Type B pancreatic cell (in vitro differentiated cells): ENCODE measurements around the gene GARIN3. TPM values are rescaled to one million over a fixed set of nuclear protein-coding genes. Genes with fewer than 3 reads are reported as not detected.
"Not testable (repeated sequence)": the region's sequence is repeated elsewhere in the genome, so short reads cannot be mapped to it uniquely, and the experiment has no call there.

Experiments used
- DNase-seq: peaks from one replicate; pipeline ENCODE4 v3.0.0; 2021; ENCODE audit warnings: mixed read lengths; ENCODE audit not compliant: unreplicated experiment; ENCODE audit errors: extremely low spot score
- H3K27ac Mint-ChIP-seq: 2 replicates; pipeline ENCODE4 v1.8.0; 2021; ENCODE audit warnings: mild to moderate bottlenecking, mixed read lengths
- H3K27me3 Mint-ChIP-seq: 2 replicates; pipeline ENCODE4 v1.8.0; 2021; ENCODE audit warnings: mixed read lengths
- H3K36me3 Mint-ChIP-seq: 2 replicates; pipeline ENCODE4 v1.8.0; 2021; ENCODE audit warnings: mixed read lengths
- H3K4me1 Mint-ChIP-seq: one replicate; pipeline ENCODE4 v1.8.0; 2021; ENCODE audit warnings: mixed read lengths; ENCODE audit not compliant: unreplicated experiment
- H3K4me3 Mint-ChIP-seq: 2 replicates; pipeline ENCODE4 v1.8.0; 2021; ENCODE audit warnings: mild to moderate bottlenecking, mixed read lengths
- H3K9me3 Mint-ChIP-seq: 2 replicates; pipeline ENCODE4 v1.8.0; 2021; ENCODE audit warnings: mixed read lengths
- CTCF ChIP-seq: fragments of 200-600 bp; sonication (generic); conservative IDR thresholded peaks from 2 replicates; pipeline ENCODE4 v1.5.0; 2021; ENCODE audit warnings: antibody characterized with exemption, mild to moderate bottlenecking
- total RNA-seq: library from RNA; stranded (reverse); gene quantifications from 2 replicates; pipeline ENCODE4 v1.2.1, GENCODE V29; 2021; ENCODE audit warnings: low replicate concordance

Gene GARIN3
- total RNA-seq, 1 donor from 2014 or later = not detected

GRCh38 chr5:157188270-157188669 lies 22.2 kb upstream of the GARIN3 start:
- H3K27ac Mint-ChIP-seq = no peak overlapping the region
- no peak for DNase-seq
- peaks cover 10% of the 10 kb centered on the region for H3K27me3 Mint-ChIP-seq

GRCh38 chr5:157187046-157187754 lies 21.1 kb upstream of the GARIN3 start:
- DNase-seq = no peak
- Mint-ChIP-seq H3K27ac (no peak overlapping the region), H3K27me3 (peaks cover 10% of the 10 kb centered on the region), H3K4me1 (no peaks in the 10 kb centered on the region), H3K36me3 (no peaks in the 10 kb centered on the region), H3K9me3 (no peaks in the 10 kb centered on the region), H3K4me3 (no peak overlapping the region)
- no peak for TF ChIP-seq CTCF

More at GRCh38 chr5:157188270-157188669, 22.2 kb upstream of the GARIN3 start:
- Mint-ChIP-seq H3K4me1 (no peaks in the 10 kb centered on the region), H3K36me3 (no peaks in the 10 kb centered on the region), H3K9me3 (no peaks in the 10 kb centered on the region), H3K4me3 (no peak overlapping the region)
- TF ChIP-seq CTCF = no peak

- H3K27ac Mint-ChIP-seq = no peak overlapping the region
Measured at GRCh38 chr5:157186309-157187045, 20.4 kb upstream of the GARIN3 start.

GRCh38 chr5:157185122-157185521 lies 19.1 kb upstream of the GARIN3 start:
- not testable (repeated sequence) for H3K36me3 Mint-ChIP-seq, H3K9me3 Mint-ChIP-seq, H3K4me3 Mint-ChIP-seq, DNase-seq, H3K4me1 Mint-ChIP-seq, H3K27ac Mint-ChIP-seq
- H3K27me3 Mint-ChIP-seq = peaks cover 12% of the 10 kb centered on the region

More at GRCh38 chr5:157186309-157187045, 20.4 kb upstream of the GARIN3 start:
- DNase-seq = no peak
- no peaks in the 10 kb centered on the region for H3K36me3 Mint-ChIP-seq
- H3K4me3 Mint-ChIP-seq = no peak overlapping the region
- no peak for TF ChIP-seq CTCF
- H3K4me1 Mint-ChIP-seq = no peaks in the 10 kb centered on the region
- H3K9me3 Mint-ChIP-seq = no peaks in the 10 kb centered on the region
- H3K27me3 Mint-ChIP-seq = peaks cover 7% of the 10 kb centered on the region

GRCh38 chr5:157184117-157184670 lies 18.1 kb upstream of the GARIN3 start:
- Mint-ChIP-seq H3K27ac (no peak overlapping the region), H3K27me3 (peaks cover 19% of the 10 kb centered on the region)

More at GRCh38 chr5:157184117-157184670, 18.1 kb upstream of the GARIN3 start:
- Mint-ChIP-seq H3K36me3 (no peaks in the 10 kb centered on the region), H3K4me3 (no peak overlapping the region), H3K4me1 (no peaks in the 10 kb centered on the region), H3K9me3 (no peaks in the 10 kb centered on the region)
- no peak for TF ChIP-seq CTCF
- no peak for DNase-seq
